GM12801 (cell line): ENCODE data around the gene RAVER2.

ENCODE experiments used
- TF ChIP-seq, protein P1 (sequence below): IDR thresholded peaks from one replicate; pipeline ENCODE4 v1.5.1; 2011; ENCODE audit warnings: control low read depth; ENCODE audit not compliant: insufficient read length; ENCODE audit errors: extremely low read depth

The RAVER2 gene

GRCh38 chr1:64854674-64855073 lies 109.8 kb downstream of the RAVER2 start:
- TF ChIP-seq, protein P1, sequence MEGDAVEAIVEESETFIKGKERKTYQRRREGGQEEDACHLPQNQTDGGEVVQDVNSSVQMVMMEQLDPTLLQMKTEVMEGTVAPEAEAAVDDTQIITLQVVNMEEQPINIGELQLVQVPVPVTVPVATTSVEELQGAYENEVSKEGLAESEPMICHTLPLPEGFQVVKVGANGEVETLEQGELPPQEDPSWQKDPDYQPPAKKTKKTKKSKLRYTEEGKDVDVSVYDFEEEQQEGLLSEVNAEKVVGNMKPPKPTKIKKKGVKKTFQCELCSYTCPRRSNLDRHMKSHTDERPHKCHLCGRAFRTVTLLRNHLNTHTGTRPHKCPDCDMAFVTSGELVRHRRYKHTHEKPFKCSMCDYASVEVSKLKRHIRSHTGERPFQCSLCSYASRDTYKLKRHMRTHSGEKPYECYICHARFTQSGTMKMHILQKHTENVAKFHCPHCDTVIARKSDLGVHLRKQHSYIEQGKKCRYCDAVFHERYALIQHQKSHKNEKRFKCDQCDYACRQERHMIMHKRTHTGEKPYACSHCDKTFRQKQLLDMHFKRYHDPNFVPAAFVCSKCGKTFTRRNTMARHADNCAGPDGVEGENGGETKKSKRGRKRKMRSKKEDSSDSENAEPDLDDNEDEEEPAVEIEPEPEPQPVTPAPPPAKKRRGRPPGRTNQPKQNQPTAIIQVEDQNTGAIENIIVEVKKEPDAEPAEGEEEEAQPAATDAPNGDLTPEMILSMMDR: no peak

- TF ChIP-seq, protein P1: no peak
These were observed 110.7 kb downstream of the RAVER2 start for GRCh38 chr1:64855557-64855956.

GRCh38 chr1:64856553-64856952 lies 111.7 kb downstream of the RAVER2 start:
- TF ChIP-seq, protein P1: no peak

GRCh38 chr1:64857347-64857746 lies 112.5 kb downstream of the RAVER2 start:
- TF ChIP-seq, protein P1: no peak

DNA sequence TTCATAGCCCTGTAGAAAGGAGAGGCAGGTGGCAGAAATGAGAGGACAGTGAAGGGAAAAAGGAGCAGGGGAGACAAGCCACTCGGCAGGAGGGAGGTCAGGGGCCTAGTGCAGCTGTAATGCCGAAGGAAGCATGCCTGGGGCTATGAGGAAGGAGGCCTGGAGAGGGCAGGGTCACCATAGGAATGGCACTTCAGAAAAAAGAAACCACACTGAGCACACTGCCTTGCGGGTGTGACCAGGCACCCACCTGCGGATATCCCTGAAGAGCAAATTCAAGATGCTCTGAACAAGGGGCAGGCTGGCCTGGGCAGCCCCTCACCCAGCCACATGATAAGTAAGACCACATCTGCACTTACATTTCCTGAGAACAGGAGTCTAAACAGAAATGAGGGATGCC lies 116.7 kb downstream of the RAVER2 start:
- TF ChIP-seq, protein P1: no peak

GRCh38 chr1:64864018-64864940 lies 119.4 kb downstream of the RAVER2 start:
- TF ChIP-seq, protein P1: no peak

DNA sequence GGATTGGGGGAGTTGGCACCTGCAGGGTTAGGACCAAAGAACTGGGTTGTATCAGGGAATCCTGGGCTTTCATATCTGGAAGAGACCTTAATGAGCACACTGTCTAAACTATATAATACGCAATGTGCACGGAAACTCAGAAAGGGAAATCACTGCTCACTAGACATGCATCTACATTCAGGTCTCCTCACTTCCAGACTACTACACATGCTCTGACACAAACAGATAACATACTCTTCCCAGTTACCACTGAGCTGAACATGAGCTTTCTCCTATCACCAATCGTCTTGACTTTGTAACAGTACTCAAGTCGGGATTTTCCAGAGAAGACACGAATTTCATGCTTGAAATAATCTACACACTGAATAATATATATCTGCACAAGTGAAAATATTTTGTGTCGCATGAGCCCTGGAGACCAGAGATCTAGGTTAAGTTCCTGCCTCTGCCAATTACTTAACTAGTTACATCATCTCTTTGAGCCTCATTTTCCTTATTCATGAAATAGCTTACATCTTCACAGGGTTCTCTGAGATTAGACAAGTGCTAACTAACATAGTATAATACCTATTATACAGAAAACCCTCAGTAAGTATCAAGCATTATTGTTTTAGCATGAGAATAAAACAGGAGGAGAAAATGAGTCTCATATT lies 120.4 kb downstream of the RAVER2 start:
- TF ChIP-seq, protein P1: no peak
